ENCODE data around the gene SPAG4.

The SPAG4 gene

DNA sequence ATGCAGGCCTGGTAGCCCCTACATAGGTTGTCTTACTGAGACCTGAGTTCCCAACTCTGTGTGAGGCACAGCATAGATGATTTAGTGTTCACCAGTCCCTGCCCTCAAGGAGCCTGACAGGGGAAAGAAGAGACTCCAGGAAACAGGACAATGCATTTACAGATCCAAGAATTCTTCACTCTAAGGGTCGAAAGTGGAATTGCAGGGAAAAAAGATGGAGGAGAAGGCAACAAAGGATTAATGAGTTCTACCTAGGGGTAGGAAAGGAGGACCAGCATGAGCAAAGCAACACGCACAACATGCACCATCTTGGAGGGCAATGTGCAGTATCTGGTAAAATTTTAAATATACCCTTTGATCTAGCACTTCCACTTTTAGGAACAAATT, 5.9 kb downstream of the SPAG4 start:
- DNase-seq (ENCODE audit: low spot score): no peak

DNA sequence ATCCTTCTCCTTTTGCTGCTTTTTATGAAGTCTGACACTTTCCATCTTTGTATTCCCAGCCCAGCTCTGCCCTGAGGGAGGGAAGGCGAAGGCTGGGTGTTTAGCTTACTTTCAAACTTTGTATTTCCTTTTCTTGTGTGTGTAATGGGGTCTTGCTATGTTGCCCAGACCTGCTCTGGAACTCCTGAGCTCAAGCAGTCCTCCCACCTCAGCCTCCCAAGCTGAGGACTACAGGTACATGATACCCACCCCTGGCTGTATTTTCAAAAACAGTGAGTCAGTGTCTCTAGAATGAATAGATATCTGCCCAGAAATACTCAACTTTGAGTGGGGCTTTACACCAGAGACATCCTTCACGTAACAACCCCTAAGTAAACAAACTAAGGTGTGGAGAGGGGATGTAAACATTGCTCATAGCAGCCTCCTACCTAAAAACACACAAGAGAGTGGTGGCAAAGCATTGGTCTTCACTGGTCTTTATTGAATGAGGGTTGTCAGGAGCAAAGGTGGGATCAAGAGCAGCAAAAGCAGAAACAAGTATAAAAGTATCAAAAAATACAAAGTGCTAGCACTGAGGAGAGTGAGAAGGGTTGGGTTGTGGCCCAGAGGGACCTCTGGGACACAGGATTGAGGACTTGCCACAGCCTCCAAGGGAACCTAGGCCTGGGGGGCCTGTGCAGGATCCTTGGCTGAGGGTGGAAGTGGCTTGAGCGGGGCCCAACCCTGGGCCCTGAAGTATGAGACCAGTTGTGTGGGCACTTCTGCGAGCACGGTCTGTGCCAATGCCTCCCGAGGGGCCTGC, 10.2 kb downstream of the SPAG4 start:
- no peak for DNase-seq (ENCODE audit: low spot score)

DNA sequence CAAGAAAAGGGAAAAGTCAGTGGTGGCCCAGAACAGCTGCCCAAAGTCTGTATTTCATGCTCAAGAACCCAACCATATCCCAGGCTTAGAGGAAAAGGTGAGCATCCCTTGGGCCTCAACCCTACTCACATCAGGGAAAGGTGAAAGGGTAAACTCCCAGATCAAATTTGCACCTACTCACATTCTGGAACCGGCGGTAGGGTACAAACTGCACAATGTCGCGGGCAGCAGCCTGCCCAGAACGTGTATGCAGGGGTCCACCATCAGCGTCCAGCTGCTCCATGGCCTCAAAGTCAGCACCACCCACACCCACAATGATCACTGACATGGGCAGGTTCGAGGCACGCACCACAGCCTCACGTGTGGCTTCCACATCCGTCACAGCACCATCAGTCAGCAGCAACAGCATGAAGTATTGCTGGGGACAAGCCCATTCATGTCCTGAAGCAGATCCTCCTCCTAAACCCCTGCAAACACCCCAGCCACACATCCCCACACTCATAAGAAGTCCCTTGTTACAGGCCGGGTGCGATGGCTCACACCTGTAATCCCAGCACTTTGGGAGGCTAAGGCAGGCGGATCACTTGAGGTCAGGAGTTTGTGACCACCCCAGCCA, 10.9 kb downstream of the SPAG4 start:
- DNase-seq (ENCODE audit: low spot score): no peak

DNA sequence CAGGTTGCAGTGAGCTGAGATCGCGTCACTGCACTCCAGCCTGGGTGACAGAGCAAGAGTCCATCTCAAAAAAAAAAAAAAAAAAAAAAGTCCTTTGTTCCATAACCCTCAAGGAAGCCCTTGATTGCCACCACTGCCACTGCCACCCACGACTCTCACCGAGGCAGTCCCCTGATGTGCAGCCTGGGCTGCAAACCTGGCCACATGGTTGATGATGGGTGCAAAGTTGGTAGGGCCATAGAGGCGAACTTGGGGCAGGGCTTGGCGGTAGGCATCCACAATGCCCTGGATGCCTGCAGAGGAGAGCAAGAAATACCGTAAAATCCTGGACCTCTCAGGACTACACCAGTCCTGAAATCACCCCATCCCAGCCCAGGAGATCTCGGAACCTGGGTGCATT, 11.5 kb downstream of the SPAG4 start:
- no peak for DNase-seq (ENCODE audit: low spot score)

DNA sequence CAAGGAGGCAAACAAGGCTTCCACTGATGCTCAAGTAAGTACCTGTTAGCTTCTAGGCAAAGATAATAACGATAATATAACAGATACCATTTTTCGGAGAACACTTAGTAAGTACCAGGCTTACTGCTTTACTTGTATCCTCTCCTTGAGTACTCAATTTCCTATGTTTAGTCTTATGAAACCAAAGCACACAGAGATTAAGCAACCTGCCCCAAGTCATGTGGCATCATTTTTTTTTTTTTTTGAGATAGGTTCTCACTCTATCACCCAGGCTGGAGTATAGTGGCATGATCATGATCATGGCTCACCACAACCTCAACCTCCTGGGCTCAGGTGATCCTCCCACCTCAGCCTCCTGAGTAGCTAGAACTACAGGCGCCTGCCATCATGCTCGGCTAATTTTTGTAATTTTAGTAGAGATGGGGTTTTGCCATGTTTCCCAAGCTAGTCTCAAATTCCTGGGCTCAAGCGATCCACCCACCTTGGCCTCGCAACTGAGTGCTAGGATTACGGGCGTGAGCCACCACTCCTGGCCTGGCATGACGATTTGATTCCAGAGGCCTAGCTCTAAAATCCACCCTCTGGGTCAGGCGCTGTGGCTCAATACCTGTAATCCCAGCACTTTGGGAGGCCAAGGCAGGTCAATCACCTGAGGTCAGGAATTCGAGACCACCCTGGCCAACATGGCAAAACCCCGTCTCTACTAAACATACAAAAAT, 14.0 kb downstream of the SPAG4 start:
- DNase-seq (ENCODE audit: low spot score): no peak

DNA sequence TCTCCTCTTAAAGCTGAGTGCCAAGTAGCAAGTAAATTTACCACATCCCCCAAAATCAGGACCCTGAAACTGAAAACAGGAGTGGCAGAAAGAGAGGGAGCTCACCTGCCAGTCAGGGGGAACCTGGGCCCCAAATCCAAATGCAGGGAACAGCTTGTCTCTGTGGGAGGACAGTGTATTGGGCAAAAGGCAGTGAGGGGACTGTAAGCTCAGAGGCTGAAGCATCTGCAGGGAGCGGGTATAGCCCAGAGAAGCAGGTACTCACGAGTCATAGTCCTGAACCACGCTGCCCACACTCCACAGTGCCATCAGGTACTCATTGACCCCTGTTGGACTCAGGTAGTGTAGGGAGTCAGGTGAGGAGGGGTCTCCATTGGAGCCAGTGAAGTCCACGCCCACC, 15.0 kb downstream of the SPAG4 start:
- DNase-seq (ENCODE audit: low spot score): no peak

DNA sequence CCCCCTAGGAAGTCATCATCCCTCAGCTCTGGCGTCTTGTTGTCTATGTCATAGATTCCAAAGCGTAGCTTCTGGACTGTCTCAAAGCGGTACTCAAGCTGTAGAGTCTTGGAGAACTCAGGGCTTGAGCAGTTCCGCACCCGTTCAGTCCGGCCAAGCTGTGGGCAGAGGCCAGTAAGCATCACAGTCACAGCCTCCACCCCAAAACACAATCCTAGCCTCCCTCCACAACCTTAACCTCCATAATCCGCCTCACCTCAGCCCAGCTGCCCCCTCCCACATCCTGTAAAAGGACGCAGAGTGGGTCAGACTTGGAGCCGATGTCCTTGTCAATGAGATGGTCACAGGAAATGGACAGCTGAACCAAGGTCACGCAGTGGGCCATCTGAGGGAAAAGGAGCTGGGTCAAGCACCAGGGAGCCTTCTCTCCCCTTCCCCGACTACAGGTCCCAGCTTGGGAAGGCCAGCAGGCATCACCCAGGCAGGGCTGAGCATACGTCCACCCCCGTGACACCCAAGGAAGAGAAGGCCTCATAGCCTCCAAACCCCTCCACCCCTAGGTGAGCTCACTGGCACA, 17.0 kb downstream of the SPAG4 start:
- DNase-seq (ENCODE audit: low spot score): no peak

DNA sequence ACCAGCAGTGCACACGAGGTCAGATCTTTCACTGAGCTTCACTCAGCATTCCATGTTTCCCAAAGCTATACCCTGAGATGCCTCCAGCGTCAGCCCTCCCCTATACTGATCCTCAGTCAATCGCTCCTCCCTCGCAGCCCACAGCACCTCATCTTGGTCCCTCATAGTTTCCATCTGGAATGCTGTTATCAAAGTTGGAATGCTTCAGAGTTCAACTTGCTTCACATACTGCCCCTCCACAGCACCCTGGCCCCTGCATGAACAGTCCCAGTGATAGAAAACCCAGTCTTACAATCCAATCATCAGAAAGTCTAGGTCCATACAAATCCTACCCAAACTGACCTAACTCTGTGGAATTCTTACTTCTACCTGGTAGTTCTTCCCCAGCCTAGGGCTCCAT, 20.0 kb downstream of the SPAG4 start:
- no peak for DNase-seq (ENCODE audit: low spot score)

DNA sequence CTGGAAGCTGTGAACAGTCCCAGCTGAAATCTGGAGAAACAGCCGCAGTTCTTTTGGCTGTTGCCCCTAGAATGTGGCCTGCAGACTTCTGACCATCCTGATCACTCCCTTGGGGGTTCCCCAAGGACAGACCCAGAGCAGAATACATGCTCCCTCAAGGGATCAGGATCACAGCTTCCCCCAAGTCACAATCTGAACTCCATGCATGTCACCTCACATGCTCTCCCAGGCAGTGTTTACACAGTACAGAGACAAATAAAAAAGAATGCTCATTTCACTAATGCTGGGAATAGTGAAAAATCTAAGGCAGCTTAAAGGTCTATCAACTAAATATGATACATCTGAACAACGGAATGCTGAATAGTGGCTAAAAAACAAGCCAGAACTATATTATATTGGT, 20.5 kb downstream of the SPAG4 start:
- DNase-seq (ENCODE audit: low spot score): no peak

DNA sequence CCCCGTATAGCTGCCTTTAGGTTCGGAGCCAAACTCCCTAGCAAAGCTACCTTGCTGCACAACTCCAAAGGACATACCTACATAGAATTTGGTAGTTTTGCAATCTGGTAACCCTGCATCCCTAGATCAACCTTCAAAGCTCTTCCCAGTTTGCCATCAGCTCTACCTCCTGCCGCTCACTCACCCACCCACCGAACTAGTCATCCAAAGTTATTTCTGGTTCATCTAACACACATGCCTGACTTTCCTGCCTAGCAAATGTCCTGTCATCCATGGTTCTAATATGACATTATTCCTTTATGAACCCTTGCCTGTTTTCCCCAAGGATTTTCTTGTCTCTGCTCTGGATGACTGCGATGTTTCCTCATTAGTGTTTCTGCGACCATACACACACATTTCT, 21.6 kb downstream of the SPAG4 start:
- no peak for DNase-seq (ENCODE audit: low spot score)

DNA sequence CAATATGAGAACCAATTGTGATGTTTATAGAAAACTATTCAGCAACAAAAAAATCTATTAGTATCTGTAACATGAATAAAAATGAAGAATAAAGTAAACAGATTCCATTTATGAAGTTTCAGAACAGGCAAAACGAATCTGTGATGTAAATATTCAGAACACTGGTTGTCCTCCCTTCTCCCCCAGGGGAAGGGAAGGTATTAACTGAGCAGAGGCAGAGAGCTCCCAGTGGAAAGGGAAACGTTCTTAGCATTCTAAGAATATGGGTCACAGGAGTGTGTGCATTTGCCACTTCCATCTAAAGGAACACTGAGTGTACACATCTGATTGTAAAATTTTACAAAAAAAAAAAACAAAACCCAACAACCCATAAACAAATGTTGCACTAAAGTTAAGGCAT, 23.1 kb downstream of the SPAG4 start:
- DNase-seq (ENCODE audit: low spot score): no peak

DNA sequence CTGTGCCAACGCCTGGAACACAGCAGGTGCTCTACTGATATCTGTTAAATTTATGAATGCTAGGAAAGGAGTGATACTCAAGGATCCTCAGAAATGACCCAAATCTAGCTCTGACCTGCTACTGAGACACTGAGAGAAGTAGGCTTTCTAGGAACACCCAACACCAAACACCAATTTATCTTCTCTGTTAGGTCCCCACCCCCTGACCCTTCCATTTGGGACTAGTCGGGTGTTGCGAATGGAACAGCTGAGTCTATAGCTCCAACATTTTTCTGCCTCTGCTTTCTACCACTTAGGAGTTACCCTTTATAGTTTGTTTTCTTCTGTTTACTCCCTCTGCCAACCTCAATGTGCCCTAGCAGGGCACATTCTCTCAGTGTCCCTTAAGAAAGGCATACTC, 25.1 kb downstream of the SPAG4 start:
- DNase-seq (ENCODE audit: low spot score): no peak

DNA sequence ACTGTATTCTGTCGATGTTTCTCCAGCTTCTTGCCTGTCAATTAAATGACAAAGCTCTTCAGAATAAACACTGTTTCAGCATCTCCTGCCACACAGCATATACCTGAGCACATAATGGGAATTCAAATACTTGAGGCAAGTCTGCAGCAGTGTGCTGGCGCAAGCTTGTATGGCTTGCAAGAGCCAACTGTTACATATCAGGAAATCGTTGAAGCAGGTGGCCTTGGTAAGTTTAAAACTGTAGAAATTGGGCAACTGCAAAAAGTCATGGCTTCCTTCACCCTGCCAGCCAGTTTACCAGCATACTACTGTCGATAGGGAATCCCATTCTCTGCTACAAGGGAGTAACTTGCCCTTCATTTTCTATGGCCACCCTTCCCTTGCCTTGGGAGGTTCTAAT, 26.1 kb downstream of the SPAG4 start:
- no peak for DNase-seq (ENCODE audit: low spot score)

DNA sequence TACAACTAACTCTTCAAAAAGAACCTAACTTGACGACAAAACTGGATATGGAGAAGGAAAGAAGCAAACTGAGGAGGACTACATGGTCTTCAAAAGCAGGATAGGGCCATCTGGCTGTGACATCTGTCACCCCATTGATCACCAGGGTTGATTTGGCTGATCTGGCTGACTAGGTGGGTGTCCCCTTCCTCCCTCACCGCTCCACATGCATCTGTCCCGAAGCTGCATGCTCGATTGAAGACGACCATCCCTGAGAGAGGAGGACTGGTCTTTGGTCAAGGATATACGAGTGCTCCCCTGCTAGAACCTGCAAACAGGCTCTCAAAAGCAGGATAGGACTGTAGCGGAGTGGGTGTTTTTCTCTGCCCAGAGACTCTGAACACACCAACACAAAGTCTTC, 27.4 kb downstream of the SPAG4 start:
- no peak for DNase-seq (ENCODE audit: low spot score)

DNA sequence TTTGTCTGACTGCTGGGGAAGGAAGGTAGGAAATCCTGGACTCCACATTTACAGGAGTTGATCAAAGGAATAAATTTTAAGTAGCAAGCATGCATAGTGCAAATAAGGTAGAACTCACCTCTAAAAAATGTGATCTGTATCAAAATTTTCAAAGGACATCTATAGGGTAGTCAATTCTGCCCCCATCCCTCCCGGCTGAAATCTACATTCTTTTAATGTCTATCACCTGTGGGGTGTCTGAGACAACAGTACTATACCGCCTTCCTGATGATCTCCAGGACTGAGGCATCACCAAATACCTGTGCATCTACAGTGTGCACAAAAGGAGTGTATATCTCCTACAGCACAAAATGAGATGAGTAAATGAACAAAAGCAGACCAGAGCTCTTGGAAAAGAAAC, 29.2 kb downstream of the SPAG4 start:
- DNase-seq (ENCODE audit: low spot score): no peak

DNA sequence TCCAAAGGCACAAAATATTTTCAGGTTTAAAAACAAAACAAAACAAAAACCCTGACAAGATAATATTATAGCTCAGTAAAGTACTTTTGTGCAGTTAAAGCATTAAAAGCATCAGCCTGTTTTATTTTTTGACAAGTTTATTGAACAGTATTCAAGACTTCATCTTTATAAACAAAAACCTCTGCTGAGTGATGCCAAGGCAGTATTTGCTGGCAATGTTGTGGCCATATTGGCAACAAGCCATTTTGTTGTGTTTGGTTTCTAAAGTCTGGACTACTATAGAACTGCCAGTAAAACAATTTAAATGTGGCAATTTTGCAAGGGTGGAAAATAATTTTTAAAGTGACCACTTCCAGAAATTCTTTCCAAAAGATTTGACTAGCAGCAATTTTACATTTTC, 33.2 kb downstream of the SPAG4 start:
- DNase-seq (ENCODE audit: low spot score): no peak

DNA sequence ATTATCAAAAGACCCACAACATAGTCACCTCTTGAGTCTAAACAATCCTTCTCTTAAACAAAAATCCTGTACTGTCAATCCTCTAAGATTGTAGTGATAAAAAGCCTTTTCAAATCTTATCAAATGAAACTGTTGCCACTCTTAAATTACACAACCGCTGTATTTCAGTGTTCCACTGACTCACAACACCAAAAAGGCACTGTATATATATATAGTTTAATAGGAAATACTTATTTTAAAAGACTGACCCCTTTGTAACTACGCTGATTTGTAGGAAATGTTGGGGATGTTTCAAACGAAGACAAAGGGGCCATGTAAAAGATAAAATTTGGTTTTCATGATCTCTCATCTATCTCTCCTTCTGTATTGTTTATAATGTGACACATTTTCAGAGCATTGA, 35.0 kb downstream of the SPAG4 start:
- no peak for DNase-seq (ENCODE audit: low spot score)

DNA sequence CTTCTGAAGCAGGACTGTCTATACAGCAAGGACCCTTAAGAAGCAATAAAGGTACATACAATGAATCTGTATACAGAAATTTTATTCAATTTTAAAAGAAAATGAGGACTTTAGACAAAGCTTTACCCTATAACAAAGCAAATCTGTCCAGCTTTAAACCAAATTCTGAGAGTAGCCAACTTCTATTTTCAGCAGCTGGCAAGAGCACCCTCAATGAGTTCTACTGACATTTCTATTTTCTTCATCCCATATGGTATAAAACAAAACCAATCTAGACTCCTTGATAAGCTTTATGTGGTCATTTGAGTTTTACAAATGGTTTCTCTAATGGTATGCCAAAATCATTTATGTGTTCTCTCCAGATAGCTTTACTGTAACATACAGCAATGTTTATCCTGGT, 36.3 kb downstream of the SPAG4 start:
- no peak for DNase-seq (ENCODE audit: low spot score)

DNA sequence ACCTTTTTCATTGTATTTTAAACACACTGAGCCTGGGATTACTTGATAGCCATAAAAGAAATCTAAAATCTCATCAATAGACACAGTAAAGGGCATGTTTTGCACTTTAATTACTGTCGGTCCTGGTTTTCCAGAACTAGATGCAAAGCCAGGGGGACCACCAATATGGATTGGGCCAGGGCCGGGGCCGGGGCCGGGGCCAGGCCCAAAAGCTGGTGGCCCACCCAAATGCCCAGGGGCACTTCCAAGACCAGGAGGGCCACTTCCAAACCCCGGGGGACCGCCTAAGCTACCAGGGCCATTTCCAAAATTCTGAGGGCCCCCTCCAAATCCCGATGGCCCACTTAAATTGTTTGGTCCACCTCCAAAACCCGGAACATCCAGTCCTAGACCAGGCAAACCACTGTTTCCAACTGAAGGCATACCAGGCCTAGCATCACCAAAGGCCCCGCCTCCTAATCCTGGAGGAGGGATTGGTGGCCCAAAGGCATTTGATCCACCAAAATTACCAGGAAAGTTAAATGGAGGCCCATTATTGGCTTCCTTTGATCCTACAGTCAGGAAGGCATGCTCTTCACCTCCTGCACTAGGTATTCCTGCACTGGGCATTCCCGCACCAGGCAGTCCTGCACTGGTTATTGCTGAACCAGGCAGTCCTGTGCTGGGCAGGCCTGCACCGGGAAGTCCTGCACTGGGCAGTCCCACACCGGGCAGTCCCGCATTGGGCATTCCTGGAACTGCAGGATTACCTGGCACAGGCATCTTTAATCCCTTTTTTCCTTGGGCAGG, 37.2 kb downstream of the SPAG4 start:
- no peak for DNase-seq (ENCODE audit: low spot score)

DNA sequence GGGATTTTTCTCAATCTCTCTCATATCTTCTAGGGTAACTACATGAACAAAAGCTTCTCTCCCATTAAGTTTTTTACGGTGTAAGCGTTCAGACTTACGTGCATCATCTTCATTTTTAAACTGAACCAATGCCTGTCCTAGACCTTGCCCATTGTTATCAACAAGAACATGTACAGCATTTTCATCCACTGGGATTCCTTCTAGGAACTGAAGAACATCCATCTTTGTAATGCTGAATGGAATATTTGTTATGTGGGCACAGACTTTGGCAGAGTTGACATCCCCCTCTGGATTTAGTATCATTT, 37.8 kb downstream of the SPAG4 start:
- no peak for DNase-seq (ENCODE audit: low spot score)

DNA sequence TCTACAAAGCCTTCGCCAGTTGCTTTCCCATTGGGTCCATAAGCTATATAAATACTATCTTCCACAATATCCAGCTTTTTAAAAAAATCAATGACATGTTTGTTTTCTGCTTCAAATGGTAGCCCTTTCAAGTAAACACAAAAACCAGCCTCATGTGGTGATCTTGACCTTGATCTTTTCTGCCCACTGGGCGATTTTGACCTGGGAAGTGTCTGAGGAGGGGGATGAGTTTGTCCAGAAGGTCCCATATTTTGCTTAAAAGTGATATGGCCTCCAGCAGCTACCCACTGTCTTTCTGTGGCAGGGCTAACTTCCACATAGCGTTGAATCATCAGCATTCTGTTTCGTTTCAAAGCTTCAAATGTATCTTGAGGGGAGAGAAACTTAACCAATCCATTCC, 38.3 kb downstream of the SPAG4 start:
- no peak for DNase-seq (ENCODE audit: low spot score)

DNA sequence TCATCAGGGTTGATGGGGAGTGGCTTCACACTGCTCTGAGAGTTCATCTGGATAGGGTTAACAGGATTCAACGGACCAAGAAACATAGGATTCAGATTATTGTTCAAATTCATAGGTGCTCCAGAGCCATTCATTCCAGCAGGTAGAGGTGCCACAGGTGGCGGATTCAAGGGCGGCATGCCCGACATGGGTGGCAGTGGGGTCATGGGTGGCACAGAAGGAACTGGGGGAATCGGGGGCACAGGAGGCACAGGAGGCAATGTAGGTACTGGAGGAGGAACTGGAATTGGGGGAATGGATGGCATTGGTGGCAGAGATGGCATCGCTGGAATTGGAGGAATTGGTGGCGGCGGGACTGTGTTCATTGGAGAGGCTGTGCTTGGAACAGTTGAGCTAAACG, 38.8 kb downstream of the SPAG4 start:
- DNase-seq (ENCODE audit: low spot score): no peak

DNA sequence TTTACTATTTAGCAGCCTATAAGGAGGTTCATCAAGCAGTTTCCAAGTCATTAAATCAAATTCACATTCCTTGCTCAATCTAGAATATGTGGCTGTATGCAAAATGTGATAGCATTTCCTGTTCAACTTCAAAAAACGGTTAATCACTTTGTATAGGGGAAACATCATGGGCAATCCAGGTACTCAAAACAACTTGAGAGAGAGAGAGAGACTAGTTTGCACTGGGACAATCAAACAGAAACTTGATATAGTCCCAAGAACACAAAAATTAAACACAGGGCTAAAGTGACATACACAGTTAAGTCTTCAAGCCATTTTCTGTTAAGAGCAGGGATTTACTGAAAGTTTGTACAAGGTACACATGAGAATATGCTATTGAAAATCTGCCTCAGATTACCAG, 41.6 kb downstream of the SPAG4 start:
- DNase-seq (ENCODE audit: low spot score): no peak

All from kidney capillary endothelial cell (primary cell).